ENCODE measurements around the gene DTNB.
"Not testable (repeated sequence)": the region's sequence is repeated elsewhere in the genome, so short reads cannot be mapped to it uniquely, and the experiment has no call there.

Gene DTNB

DNA sequence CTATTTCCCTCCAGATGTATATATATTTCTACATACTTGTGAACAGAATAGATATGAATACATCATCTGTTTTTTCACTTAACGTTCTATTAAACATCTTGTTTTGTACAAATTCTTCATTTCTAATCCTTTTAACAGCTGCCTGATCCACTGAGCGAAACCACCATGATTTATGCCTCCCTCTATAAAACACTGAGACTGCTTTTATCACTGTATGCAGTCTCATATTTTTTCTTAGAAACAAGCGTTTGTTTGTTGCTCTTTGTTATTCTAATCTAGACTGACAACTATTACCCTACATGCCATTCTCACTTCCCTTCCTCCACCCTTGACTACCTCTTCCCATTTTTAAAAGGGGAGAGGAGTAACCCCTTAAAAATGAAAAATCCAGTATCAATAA lies 88.2 kb downstream of the DTNB start:
- DNase-seq = no peak

DNA sequence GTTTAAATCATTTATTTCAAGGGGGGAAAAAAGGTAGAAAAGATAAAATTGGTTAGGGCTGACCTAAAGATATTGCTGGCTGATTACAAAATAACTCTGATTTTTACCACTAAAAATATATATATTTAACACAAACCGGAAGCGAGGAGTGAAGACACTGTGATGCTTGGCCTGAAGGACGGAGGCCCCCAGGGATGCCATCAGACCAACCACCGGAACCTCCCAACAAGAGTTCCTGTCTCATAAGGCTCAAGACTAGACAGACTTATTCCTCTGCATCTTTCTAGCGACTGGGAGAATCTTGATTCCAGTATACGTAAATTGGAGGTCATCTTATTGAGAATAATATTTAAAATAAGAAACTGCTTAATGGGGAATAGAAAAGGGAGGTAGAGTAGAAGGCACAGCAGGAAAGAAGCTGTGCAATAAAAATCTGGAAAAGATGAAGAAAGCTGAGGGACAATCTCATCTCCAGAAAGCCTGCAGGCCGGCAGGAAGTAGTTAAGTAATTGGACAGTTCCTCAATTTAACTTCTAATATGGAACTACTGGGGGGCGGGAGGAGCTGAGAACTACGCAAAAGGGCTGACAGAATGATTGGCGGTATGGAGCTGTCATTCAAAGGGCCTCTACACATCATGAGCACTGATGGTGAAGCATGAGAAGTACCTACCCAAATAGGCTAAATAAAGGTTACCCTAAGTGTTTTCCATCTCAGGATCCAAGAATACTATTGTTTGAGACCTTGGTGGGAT lies 91.1 kb downstream of the DTNB start:
- no peak for DNase-seq

DNA sequence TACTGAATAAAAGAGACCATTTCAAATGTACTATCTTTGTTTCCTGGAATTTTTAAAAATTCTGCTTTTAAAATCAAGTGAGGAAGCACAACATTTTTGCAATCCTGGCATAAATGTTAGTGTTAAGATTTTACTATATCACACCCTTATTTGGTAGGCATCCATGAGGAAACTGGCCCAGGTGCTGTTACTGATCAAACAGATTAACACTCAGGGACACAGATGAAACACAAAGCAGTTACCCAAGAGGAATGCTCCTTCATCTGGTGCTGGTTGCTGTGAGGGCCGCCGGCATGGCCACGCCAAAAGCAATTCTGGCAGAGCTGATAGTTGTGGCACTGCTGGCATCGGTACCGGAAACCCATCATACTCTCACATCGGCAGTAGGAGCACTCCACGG lies 96.8 kb downstream of the DTNB start:
- DNase-seq = no peak

DNA sequence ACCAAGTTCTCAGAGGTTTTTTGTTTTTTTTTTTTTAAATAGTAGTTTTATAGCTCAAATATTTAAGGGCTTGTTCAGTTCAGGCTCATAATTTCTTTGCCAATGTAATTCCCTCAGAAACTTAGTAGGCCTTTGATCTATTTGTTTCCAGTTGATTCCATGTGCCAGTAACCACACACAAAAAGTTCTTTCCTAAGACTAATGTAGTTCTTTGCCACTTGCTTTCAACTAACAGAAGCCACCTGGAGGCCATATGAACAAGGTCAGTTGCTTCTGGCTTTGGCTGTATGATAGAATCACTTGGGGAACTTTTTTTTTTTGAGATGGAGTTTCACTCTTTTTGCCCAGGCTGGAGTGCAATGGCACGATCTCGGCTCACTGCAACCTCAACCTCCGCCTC lies 100.7 kb downstream of the DTNB start:
- DNase-seq = no peak

DNA sequence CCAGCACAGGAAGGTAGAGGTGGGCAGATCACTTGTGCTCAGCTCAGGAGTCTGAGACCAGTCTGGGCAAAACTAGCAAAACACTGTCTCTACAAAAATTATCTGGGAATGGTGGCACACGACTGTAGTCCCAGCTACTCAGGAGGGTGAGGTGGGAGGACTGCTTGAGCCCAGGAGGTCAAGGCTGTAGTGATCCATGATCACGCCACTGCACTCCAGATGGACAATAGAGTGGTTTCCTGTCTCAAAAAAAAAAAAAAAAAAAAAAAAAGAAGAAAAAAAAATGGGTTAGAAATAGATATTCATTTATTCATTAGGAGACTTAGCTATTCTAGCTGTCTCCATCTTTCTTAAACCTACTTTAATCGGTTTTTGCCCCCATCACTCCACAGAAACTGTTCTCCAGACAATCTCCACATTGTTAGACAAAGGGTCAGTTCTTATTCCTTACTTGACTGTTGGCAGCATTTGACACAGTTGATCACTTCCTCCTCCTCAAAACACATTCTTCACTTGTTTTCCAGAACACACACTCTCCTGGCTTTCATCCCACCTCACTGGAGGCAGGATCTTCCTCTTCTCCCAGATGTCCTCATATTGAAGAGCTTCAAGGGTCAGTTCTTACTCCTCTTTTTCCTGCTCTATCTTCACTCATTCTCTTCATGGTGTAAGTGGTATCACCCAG lies 103.1 kb downstream of the DTNB start:
- no peak for DNase-seq

DNA sequence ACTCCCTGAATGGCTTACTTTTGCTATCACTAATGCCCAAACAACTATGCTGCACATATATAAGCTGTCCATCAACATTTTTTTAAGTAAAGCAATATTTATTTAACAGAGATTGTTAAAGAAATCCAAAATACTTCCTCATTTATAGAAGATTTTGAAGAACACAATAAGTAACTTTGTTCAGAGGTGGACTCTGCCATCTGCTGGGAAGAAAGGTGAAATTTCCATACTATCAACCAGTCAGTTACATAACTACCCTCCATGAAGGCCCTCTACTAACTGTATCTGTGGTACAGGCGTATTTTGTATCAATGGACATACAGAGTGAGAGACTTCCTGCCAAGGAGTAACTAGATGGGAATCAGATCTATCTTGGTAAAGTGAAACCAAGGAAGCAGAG lies 106.0 kb downstream of the DTNB start:
- no peak for DNase-seq

DNA sequence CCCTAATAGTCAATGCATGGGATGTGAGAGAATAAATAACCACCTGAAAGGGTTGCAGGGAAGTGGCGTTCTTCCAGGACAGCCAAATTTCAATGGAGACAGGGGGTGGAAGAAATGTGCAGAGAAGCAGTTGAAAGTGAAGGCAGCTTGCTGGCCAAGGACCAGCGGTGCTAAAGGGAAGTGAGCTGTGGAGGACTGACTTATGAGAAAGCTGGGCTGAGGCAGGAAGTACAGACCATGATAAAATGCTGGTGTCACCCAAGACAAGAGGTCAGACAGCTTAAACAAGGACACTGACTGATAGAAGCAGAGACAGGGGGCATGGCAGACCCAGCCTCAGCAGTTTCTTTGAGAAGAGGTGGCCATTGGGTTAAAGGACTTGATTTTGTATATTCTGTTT lies 106.7 kb downstream of the DTNB start:
- no peak for DNase-seq

DNA sequence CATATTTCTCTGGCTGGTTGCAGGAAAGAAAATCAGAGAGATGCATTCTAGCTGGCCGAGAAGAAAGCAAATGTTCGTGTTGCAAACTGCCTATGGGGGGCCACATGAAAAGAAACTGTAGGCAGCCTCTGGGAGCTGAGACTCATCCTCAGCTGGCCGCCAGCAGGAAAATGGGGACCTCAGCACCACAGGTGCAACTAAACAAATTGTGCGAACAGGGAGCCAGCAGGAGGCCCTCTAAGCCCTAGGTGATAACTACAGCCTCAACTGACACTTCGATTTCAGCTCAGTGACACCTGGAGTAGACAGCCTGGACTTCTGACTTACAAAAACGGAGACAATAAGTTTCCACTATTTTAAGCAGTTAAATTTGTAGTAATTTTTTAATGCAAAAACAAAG lies 107.3 kb downstream of the DTNB start:
- no peak for DNase-seq

DNA sequence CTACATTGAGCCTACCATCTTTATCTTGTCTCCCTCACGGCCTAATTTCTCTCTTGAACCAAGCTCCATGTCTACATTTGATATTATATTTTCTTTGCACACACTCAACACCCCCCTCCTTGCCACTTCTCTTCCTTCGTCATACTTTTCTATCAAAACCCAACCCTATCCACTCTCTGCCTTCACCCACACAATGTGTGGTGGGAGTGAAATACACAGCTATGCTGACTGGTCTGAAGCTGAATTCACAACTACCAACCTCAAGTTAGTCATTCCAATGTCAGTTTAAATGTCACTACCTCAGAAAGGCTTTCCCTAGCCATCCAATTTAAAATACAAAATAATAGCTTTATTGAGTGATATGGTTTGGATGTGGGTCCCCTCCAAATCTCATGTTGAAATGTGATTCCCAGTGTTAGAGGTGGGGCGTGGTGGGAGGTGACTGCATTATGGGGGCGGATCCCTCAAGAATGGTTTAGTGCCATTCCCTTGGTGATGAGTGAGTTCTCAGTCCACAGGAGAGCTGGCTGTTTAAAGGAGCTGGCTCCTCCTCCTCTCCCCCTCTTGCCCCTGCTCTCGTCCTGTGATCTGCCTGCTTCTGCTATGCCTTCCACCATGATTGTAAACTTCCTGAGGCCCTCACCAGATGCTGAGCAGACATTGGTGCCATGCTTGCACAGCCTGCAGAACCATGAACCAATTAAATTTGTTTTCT lies 112.1 kb downstream of the DTNB start:
- peak; percentile 27 for DNase-seq

DNA sequence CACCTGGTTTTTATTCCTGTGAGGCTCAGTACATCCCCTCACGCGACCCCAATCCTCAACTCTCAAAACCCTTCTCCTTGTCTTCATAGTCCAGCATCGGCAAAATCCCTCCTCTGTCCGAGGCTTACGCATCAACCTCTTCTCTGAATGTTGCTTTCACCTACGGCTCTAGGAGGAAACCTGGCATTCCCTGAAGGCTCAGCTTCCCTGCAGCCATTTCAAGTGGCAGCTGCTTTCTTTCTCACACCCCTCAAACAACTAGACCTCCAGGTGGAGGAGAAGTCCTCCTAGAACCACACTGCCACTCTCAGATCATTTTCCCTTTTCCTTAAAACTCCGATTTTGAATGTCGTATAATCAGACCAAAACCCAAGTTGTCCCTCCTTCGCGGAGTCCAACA lies 114.2 kb downstream of the DTNB start:
- DNase-seq = no peak

DNA sequence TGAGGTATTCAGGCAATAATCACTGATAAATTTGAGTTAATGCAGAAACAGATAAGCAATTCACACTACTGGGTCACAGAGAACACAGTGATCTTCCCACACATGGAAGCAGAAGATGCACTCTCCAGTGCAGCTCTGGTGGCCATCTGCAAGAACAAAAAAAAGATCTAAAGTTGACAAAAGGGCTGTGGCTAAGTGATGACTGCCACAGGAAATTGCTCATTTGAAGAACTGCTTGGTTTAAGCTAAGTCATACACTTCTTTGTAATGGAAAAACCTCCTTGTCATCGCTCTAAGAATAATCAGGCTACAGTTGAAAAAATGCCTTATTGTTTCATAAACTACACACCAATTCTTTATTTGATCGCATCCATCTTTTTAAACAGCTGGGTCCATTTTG lies 115.1 kb downstream of the DTNB start:
- peak; percentile 48 for DNase-seq

DNA sequence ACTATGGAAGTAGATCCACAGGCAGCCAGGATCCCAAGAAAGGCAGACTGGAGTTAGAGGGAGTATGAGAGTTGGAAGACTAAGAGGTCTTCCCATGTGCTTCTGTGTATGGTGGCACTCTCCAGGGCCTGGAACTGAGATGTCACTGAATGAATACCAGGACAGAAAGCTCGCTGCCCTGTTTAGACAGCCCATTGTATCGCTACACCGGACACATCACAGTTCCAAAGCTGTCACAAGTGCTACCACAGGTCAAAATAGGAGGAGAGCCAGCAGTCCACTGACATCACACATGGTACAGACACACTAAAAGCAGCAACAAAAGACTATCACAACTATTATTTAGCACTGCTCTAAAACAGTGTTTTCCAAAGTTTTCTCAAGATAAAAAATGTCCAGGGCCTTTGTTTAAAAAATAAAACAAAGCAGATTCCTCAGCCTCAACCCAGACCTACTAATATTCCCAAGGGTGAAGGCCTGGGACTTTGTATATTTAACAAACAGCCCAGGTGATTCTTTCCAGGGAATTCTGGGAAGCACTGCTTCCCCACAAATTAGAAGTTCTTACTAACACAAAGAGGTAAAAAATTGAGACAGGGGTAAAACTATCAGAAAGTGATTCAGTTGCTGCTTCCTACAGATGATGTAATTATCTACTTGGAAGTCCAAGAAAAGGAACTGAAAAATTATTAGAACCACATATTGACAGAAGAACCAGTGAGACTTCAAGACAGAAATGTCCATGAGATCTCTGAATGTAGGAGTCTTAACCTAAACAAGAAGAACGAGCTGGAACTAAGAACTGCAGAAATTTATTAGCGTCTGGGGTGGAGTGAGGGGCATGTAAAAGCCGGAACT lies 116.0 kb downstream of the DTNB start:
- no peak for DNase-seq

DNA sequence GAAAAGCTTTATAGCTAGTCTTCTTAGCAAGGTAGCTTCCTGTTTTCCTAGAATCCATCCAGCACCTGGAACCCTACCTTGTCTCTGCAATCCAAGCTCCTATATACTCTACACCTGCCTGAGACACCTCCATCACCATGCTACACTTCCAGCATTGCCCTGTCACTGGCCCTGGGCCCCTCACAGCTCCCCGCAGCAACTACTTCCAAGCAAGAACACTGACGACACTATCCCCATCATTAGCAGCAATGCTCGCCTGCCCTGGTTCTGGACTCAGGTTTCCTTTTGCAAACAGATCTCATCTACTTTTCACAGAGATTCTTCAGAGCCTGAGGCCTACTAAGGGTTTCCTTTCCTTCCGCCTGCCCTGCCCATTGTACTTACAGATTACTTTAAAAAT lies 121.1 kb downstream of the DTNB start:
- no peak for DNase-seq

DNA sequence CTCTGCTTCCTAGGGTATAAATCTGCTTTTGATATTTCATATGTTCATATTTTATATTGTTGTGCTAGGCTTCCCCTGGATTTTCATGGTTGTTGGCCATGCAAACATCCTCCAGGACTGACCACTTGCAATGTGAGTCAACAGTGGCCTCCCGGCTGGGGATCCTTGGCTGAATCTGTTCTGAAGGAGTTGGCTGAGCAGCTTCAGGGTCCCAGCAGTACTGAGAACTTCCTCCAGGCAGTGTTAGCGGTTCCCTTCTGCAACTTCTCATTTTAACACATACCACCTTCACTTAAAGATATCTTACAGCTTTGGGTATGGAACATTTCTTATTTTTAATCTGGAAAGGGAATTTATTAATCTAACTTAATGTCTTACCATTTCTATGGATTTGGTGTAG lies 122.1 kb downstream of the DTNB start:
- DNase-seq = no peak

DNA sequence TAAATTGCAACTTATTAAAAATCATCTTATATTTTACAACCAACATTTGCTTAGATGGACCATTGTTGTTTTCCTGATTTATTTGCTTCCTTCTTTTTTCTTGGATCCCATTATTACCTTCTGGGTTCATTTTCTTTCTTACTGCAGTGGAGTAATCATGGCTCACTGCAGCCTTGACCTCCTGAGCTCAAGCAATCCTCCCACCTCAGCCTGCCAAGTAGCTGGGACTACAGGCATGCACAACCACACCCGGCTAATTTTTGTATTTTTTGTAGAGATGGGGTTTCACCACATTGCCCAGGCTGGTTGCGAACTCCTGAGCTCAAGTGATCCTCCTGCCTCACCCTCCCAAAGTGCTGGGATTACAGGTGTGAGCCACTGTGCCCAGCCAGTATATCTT lies 123.8 kb downstream of the DTNB start:
- DNase-seq = not testable (repeated sequence)

DNA sequence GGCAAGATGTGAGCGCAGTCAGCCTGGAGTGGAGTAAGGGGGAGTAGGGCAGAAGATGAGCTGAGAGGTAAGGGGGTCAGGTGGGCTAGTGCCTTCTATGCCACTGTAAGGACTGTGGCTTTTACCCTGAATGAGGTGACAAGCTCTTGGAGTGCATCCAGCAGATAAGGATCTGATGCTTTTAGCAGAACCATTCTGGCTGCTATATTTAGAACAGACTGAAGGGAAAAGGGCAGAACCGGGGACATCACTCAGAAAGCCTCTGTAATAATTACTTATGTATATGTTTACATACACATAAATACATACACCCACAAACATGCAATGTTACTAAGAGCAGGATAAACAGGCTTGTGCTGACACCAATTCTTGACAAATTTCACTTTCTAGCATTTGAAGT lies 124.8 kb downstream of the DTNB start:
- no peak for DNase-seq

DNA sequence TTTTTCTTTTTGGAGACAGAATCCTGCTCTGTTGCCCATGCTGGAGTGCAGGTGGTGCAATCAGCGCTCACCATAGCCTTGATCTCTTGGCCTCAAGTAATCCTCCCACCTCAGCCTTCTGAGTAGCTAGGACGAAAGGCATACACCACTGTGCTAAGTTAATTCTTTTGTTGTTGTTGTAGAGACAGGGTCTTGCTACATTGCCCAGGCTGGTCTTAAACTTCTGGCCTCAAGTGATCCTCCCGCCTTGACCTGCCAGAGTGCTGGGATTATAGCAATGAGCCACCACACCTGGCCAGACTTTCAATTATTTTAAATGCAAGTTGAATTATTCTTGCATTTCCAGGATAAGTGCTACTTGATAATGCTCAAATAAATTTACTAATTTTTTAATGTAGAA lies 126.5 kb downstream of the DTNB start:
- DNase-seq = no peak

DNA sequence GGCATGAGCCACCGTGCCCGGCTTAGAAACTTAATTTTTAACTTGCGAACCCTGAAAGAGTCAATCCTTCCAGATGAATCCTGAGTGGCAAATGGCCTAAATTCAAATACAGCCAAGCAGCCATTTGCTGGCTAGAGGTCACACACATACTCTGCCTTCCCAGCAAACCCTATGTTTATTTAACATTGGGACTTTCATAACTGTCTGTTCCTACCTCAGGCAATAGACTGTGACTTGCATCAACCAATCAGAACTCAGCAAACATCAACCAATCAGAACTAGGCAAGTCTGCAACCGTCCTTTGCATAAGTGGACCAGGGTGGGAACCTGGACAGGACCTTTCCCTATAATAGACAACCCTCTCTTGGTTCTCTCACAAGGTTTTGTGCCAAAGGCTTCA lies 127.5 kb downstream of the DTNB start:
- no peak for DNase-seq

DNA sequence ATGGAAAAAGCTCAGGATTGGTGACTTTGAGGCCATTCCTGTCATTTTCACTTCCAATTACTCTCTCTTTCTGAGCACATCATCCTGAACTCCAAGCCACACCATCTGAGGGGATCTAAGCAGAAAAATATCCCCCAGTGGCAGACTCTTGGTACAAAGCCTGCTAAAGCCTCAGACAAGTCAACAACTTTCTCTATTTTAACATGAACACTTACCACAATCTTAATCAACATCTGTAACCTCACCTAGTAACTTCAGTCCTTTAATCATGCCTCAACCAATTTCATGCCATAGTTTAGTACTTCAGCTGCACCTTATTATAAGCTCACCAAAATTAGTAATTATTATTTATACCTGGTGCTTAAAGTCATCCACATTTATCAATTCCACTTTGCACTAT lies 128.9 kb downstream of the DTNB start:
- DNase-seq = no peak

DNA sequence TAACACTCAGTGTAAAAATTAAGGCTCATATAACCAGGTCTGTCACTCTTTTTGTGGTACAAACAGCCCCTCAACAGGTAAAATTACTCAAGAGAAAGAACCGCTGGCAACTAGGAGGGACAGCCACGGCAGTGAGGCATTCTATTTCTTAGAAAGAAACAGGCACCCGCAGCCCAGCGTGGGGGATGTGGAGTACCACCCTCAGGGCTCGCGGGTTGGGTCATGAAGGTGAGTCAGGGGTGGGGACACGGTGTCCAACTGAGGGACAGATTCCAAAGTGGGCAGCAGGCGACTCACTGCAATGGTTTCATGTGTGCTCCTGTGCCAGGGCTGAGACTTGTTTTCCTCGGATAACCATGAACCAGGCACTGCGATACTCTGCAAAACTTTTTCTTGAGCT lies 129.4 kb downstream of the DTNB start:
- DNase-seq = no peak

DNA sequence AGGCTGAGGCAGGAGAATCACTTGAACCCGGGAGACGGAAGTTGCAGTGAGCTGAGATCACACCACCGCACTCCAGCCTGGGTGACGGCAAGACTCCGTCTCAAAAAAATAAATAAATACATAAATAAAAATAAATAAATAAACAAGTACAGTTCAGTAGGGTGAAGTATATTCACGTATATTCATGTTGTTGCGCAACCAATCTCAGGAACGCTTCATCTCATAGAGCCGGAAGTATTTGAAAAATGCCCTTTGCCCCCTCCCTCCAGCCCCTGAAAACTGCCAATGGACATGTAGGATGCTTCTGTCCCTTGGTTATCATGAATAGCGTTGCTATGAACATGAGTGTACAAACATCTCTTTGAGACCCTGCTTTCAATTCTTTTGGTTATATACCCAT lies 132.0 kb downstream of the DTNB start:
- DNase-seq = no peak

DNA sequence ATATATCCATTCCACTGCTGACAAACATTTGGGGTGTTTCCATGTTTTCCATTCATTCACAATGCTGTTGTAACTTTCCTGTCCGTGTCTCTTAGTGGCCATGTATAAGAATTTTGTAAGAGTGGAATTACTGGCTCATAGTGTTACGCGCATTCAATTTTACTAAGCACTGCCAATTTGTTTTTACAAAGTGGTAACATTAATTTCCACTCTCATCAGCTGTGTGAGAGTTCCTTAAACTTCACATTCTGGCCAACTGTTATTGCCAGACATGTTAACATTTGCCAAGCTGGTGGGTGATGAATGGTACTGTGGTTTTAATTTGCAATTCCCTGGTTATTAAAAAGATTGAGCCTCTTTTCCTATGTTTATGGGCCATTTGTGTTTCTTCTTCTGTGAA lies 134.2 kb downstream of the DTNB start:
- no peak for DNase-seq

DNA sequence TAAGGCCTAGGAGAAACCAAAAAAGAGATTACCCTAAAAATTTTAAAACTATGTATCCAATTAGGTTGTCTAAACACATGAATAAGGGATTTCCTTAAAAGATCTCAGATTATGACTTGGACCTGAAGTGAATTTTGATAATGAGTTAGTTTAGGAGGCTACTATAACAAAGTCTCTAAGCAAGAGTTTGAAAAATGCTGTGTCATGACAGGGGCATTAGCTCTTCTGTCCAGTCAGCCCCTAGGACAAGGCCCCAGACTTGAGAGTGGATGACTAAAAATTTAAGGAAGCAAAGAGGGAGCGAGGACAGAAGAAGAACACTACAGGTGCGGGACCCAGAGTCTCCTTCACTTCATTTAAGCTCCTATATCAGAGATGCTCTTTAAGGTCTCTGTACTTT lies 135.9 kb downstream of the DTNB start:
- no peak for DNase-seq
